GM21619 (cell line): Measurements from ENCODE around the gene PPTC7.
"Not testable (repeated sequence)": the region's sequence is repeated elsewhere in the genome, so short reads cannot be mapped to it uniquely, and the experiment has no call there.

Experiments
- ATAC-seq: cut with Tn5 transposase; IDR thresholded peaks from one replicate; pipeline ENCODE4 v1.9.1; 2021; ENCODE audit not compliant: unreplicated experiment

PPTC7 gene

DNA sequence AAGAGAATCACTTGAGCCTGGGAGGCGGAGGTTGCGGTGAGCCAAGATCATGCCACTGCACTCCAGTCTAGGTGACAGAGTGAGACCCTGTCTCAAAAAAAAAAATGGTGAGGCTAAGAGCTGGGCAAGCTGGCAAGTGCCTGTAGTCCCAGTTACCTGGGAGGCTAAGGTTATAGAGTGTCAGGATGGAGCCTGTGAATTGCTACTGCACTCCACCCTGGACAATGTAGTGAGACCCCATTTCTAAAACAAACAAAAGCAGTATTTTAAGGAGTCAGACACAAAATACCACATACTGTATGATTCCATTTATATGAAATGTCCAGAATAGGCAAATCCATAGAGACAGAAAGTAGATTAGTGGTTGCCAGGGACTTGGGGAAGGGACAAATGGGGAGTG lies 4.0 kb upstream of the PPTC7 start:
- not testable (repeated sequence) for ATAC-seq

- no peak for ATAC-seq
Observed at GRCh38 chr12:110585231-110585799, 2.2 kb upstream of the PPTC7 start.

DNA sequence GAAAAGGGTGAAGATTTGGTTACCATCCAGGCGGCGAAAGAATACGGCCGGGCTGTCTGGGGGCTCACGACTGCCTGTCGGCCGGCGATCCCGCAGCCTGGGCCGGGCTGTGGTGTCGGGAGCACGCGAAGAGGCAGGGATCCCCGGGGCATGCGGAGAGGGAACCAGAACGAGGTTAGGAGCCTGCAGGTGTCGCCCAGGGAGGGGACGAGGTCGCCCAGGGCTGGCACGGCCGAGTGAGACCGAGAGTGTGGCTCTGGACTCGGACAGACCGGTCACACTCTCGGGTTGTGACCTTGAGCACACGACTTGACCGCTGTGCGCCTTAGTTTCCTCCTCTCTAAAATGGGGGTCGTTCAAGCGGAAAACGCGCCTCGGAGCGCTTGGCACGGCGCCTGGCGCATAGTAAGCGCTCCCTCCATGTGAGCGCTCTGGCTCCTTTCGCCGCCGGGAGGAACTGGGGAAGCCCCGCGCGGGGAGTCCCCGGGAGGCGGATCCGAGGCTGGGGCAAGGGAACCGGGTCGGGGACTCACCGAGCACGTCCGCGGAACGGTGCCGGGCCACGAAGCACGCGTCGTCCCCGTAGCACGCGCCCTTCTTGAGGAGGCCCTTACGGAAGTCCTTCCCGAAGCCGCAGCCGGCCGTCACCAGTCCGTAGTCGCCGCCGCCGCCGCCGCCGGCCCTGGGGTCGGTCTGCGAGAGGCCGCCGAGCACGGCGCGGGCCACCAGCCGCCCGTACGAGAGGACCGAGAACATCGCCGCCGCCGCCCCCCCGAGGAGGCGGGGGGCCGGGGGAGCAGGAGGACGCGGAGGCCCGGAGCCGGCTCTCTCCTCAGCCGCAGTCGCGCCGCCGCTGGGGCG lies 612 bp downstream of the PPTC7 start:
- ATAC-seq = peak; percentile 43

DNA sequence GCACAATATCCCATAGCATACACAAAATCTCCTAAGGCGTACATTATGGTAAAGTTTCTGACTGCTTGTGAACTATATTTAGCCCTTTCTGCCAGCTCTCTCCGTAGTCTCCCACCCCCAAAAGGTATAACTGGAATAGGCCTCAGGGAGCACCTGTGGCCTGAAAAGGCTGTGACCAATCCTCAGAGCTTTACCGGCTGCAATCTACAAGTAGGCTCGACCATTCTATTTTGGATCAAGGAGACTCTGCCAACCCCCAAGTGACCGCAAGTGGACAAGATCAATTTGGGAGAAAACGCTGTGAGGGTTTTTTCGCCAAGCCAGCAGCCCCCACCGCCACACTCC lies 1.2 kb downstream of the PPTC7 start:
- ATAC-seq = no peak

GRCh38 chr12:110579535-110580253 lies 3.4 kb downstream of the PPTC7 start:
- no peak for ATAC-seq

GRCh38 chr12:110578694-110579534 lies 4.2 kb downstream of the PPTC7 start:
- no peak for ATAC-seq

- no peak for ATAC-seq
Observed at GRCh38 chr12:110577864-110578693, 5.0 kb downstream of the PPTC7 start.

DNA sequence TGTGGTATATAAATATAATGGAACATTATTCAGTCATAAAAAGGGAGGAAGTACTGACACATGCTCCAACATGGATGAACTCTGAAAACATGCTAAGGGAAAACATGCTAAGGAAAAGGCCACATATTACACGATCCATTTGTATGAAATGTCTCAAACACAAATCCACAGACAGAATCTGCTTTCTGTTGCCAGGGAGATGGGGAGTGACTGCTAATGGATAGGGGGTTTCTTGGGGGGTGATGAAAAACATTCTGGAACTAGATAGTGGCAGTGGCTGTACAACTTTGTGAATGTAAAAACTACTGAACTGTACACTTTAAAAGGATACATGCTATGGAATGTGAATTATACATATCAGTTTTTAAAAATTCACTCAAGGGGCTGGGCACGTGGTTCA lies 6.6 kb downstream of the PPTC7 start:
- no peak for ATAC-seq

GRCh38 chr12:110575326-110575725 lies 7.8 kb downstream of the PPTC7 start:
- no peak for ATAC-seq

DNA sequence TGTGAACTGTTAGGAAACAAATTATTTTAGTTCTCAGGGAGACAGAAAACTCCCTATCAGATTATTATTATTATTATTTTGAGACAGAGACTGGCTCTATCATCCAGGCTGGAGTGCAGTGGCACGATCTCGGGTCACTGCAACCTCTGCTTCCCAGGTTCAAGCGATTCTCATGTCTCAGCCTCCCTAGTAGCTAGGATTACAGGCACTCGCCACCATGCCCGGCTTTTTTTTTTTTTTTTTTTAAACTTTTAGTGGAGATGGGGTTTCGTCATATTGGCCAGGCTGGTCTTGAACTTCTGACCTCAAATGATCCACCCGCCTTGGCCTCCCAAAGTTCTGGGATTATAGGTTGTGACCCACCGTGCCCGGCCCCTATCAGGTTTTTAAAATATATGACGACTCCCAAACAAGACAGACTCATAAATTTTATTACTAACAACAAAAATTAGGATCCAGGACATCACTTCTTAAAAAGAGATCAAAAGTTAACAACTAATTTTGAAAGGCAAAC lies 8.3 kb downstream of the PPTC7 start:
- ATAC-seq = not testable (repeated sequence)

DNA sequence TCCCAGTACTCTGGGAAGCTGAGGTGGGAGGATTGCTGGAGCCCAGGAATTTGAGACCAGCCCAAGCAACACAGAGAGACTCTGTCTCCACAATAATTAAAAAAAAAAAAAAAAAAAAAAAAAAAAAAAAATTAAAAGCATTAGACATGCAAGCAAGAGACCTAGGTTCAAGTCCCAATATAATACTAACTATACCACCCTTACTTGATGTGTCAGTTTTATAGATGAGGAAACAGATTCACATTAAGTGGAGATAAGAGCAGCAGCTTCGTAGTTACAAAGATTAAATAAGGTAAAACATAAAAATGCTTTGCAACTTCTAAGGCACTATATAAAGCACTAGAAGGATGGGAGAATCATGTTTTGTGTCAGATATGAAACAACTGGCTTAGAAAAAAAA lies 9.1 kb downstream of the PPTC7 start:
- ATAC-seq = no peak

- ATAC-seq = not testable (repeated sequence)
Observed at GRCh38 chr12:110570798-110571197, 12.3 kb downstream of the PPTC7 start.

GRCh38 chr12:110569838-110570237 lies 13.3 kb downstream of the PPTC7 start:
- not testable (repeated sequence) for ATAC-seq

GRCh38 chr12:110568752-110569151 lies 14.4 kb downstream of the PPTC7 start:
- no peak for ATAC-seq

GRCh38 chr12:110566993-110567392 lies 16.1 kb downstream of the PPTC7 start:
- ATAC-seq = no peak

DNA sequence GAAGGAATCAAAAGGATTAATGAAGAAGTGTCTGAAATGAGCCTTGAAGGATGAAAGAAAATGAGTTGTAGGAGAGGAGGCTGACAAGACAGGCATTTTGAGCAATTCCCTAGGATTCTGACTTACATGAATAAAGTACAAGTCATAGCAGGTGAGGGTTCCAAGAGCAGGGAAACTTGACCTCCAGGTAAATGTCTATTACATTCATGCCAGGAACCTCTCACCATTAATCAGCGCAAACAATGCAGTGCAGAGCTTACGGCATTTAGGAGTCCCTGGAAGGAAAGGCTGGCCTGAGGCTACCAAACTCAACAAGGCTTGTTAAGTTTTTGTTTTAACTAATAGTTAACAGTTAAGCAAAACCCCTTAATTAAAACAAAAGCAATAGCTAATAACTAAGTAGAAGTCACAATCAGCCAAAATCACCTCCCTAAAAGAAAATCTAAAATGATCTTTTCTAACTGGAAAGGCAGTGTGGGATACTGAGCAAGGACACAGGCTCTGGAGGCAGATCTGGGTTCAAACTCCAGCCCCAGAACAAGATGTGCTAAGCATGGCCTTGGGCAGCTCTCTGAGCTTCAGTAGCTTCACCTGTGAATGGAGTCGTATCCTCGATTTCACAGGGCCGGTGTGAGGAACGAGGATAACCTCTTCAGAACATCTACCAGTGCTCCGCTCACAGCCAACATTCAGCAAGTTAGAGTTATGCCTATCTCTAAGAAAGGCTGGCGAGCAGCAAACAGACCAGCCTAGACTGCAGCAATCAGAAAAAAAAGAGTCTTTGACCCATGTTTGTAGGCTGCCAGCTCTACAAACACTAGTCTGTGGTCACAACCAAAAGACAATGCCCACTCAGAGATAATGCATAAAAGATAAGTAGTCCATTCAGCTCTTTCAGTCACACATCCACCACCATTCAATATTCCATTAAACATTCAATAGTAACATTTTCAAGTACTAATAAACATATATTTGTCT lies 16.9 kb downstream of the PPTC7 start:
- no peak for ATAC-seq

- ATAC-seq = no peak
Observed at GRCh38 chr12:110564471-110564991, 18.6 kb downstream of the PPTC7 start.

DNA sequence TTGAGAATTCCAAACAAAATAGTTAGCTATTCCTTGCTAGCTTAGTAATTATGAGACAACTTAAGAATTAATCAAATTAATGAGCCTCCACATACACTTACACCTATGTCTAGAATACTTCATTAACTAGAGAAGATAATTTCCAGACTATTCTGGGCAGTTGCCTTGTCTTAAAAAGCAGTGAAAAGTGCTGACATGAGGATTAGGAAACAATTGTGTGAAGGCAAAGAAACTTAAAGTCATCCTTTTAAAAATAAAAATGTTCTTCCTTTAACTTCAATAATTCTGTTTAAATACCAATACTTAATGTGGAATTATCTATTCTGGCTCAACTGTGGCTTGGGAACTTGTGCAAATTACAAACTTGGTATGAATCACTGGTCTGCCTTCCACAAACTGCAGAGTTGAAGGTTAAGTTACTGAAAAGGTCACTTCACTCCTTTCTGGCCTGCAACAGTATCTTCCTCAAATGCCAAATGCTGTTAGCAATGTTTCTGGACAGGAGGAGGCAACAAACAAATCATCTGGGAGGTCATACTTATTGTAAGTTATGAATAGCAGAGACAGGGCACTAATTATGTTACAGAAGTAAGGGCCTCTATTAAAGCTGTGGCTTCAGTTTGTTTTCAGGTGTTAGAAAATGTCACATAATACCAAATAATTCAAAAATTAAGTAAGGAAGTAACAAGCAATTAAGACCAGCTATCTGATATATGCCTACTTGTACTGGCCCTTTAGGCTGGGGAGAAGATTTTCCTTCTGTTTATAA lies 19.2 kb downstream of the PPTC7 start:
- no peak for ATAC-seq
